Activated CD8-positive, alpha-beta memory T cell treated with anti-CD3 and anti-CD28 coated beads for 48 hours (primary cell): ENCODE data around the gene LILRA1.
"Not testable (repeated sequence)": the region's sequence is repeated elsewhere in the genome, so short reads cannot be mapped to it uniquely, and the experiment has no call there.

Experiments
- DNase-seq, 3 experiments: peaks; one replicate each; pipeline ENCODE4 v3.0.0-alpha.2; 2020; ENCODE audit warnings: low read depth in 2 of 3, low spot score in 2 of 3

The LILRA1 gene

DNA sequence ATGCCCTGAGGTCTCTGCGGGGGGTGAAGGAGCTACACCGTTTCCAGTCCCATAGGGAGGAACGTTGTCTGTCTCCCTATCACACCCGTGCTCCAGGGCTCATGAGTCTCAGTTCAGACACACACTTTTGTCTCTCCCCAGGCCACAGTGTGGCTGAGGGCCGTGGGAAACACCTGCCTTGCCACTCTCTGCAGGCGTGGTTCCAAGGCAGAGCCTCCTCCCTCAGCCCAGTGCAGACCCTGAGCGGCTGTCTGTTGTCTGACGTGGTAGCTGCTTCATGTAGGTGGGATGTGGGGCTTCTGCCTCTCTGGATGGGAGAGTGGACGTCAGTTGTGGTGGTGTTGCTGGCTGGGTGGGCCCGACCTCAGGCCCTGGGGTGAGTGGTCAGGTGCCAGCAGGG lies 30.8 kb downstream of the LILRA1 start:
- DNase-seq = not testable (repeated sequence)

DNA sequence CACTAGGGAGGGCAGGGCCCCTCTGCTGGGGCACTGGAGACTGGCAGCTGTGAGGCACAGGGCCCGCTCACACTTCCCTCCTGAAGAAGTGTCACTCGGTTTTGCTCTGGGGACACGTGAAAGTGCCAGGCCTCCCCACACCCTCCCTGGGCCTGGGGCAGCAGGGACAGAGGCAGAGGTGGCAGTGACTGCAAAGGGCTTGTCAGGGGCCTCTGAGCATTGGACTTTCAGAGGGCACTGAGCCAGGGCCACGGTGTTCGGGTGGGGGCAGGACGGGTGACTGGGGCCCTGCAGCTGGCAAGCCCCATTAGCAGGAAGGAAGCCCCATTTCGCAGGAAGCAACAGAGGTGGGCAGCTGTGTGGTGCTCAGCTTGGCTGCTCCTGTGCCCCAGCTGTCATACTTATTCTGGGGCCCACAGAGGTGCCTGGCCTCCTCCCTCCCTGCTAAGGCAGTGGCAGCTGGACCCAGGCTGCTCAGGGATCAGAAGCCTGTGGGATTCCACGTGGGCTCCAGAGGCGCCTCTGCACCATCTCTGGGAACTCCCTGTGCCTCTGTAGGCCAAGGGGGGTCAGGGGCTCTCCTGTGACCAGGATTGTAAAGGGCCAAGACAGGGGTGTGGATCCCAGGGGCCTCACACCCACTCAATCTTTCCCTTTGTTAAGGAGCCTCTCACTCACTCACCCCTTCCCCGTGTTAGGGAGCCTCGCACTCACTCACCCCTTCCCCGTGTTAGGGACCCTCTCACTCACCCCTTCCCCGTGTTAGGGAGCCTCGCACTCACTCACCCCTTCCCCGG lies 31.7 kb downstream of the LILRA1 start:
- DNase-seq = not testable (repeated sequence)

DNA sequence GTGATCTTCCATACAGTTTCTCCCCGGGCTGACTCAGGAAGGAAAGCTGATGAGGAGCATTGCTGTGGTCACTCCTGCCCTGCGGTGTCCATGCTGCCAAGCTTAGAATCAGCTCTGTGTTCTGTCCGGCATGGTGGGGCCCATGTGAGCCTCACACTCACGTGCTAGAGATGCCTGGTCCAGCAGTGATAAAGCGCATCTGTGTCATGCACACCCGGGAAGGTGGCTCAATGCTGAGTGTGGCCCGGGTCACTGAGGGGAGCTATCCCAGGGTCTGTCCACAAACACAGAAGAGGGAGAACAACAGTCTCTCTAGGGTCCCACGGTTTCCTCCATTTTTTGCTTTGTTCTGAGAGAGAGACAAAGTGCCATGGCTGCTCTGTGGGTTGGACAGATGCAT lies 33.3 kb downstream of the LILRA1 start:
- no peak for DNase-seq

DNA sequence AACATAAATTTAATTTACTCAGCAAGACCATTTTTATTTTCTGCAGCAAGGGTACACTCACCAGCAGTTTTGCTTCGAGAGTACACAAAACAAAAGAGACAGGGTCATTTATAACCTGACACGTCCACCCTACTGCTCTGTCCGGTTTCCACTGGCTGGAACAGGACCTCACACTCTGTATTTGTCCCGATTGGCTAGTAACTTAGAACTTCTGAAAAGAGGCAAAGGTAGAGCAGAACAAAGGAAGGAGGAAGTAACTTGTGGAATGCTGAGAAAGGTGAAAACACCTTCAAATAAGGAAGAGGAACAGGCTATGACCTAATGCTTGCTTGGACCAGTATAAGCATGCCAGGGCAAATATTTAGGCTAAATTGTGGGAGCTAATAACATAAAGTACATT lies 34.5 kb downstream of the LILRA1 start:
- DNase-seq = not testable (repeated sequence)

DNA sequence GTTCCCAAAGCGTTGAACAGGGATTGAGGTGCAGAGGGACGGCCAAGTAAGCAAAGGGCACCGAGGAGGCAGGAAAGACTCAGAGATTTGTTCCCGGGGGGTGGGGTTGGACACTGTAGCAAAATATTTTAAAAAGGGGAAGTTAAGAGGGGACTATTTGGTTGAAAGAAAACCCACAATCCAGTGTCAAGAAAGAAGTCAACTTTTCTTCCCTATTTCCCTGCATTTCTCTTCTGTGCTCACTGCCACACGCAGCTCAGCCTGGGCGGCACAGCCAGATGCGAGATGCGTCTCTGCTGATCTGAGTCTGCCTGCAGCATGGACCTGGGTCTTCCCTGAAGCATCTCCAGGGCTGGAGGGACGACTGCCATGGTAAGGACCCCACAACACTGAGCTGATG lies 36.8 kb downstream of the LILRA1 start, which contains the start of gene LILRB1:
Gene LILRB1, plus strand, starts transcription at position 223 of the 400 bp plus-strand sequence. CDS start 590 bp downstream, outside the sequence.
- DNase-seq = not testable (repeated sequence)

DNA sequence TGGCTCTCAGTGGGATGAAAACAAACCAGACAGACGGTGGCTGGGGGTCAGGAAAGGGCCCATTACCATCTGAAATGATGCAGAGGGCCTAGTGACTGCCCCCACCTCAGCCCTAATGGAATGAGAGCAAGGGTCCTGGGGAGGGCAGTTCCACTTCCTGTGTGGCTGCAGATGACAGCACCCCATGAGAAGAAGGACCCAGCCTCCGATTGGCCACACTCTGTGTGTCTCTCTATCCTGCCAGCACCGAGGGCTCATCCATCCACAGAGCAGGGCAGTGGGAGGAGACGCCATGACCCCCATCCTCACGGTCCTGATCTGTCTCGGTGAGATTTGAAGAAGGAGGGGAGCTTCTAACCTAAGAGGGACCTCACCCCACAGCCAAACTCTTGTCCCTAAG lies 37.4 kb downstream of the LILRA1 start:
- DNase-seq = no peak

DNA sequence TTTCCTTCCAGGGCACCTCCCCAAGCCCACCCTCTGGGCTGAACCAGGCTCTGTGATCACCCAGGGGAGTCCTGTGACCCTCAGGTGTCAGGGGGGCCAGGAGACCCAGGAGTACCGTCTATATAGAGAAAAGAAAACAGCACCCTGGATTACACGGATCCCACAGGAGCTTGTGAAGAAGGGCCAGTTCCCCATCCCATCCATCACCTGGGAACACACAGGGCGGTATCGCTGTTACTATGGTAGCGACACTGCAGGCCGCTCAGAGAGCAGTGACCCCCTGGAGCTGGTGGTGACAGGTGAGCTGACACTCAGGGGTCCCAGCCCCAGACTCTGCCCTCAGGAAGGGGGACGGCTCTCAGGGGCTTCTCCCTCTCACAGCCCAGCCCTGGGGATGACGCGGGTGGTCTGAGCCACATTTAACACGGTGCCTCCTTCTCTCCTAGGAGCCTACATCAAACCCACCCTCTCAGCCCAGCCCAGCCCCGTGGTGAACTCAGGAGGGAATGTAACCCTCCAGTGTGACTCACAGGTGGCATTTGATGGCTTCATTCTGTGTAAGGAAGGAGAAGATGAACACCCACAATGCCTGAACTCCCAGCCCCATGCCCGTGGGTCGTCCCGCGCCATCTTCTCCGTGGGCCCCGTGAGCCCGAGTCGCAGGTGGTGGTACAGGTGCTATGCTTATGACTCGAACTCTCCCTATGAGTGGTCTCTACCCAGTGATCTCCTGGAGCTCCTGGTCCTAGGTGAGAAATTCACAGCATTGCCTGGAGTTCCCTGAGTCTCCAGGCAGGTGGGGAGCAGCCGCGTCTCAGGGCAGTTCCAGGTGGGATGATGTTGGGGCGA lies 38.3 kb downstream of the LILRA1 start:
- not testable (repeated sequence) for DNase-seq

DNA sequence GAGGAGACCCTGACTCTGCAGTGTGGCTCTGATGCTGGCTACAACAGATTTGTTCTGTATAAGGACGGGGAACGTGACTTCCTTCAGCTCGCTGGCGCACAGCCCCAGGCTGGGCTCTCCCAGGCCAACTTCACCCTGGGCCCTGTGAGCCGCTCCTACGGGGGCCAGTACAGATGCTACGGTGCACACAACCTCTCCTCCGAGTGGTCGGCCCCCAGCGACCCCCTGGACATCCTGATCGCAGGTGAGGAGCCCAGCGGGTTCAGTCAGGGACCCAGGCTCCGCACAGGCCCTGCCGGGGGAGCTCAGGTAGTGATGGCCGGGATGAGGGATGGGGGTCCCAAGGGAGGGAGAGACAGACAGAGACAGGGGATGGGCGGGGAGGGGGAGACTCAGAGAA lies 39.1 kb downstream of the LILRA1 start:
- DNase-seq = not testable (repeated sequence)

DNA sequence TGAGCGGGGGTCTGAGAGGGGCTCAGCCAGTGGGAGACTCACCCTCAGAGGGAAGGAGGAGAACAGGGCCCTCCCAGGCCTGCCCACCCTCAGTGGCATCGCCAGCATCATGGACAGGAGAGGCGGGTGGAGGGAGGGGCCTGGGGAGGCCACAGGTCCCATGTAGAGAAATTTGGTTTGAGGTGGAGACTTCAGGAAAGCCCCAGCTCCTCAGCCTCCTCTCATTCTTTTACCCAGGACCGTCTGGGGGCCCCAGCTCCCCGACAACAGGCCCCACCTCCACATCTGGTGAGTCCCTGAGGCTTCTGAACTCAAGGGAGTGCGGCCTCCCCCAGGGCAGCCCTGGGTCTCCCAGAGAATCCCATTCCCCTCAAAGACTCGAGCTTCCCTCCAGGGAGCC lies 40.0 kb downstream of the LILRA1 start:
- no peak for DNase-seq

DNA sequence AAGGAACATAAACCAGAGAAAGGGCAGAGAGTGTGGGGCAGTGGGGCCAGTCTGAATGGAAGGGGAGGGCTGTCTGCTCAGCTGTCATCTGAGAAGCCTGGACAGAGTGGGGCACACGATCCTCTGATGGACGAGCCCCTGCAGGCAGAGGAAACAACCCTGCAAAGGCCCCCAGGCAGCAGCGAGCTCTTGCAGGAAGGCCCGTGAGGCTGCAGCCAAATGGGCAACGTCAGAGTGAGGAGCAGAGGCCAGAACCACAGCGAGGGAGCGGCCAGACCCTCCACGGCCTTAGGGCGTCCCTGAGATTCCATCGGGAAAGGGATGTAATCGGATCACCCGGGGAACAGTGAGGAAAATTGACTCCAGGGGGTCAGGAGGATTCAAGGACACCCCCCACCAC lies 42.6 kb downstream of the LILRA1 start:
- DNase-seq = not testable (repeated sequence)

DNA sequence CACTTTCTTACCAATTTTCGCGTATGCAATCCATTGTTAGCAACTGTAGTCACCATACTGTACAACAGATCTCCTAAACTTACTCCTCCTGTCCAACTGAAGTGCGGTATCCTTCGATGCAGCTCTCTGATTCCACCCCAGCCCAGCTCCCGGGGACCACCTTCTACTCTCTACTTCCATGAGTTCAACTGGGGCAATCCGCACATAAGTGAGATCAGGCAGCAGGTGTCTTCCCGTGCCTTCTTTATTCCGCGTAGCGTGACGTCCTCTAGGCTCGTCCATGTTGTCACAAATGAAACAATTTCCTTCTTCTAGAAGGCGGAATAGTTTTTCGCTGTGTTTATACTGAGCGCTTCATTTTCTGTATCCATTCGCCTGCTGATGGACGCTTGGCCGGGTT lies 45.3 kb downstream of the LILRA1 start:
- no peak for DNase-seq

DNA sequence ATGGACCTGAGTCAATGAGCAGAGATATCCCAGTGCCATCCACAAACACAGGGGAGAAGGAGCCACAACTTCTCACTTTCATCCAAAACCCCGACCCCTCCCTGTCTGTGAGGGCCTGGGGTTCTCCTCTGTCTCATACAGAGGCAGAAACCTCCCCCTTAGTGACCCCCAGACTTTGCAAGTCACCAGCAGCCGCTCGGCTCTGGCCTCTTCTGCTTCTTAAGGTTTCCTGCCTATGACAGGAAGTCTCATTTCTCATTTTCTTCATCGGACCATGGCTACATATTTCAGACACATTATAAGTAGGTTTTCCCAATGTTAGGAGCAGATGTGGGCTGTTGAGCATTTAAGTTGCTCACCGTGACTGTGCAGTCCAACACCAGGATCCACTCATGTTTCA lies 49.5 kb downstream of the LILRA1 start:
- not testable (repeated sequence) for DNase-seq

DNA sequence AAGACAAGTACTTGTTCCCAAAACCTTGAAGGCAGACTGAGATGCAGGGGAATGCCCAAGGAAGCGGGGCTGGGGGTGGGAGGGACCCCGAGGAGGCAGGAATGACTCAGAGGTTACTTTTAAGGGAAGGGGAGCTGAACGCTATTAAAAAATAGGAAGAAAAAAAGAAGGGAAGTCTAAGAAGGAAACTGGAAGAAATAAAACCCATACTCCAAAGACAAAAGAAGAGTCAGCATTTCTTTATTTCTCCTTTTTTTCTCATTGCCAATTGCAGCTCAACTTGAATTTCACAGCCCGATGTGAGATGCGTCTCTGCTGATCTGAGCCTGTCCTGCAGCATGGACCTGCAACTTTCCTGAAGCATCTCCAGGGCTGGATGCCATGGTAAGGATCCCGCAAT lies 50.2 kb downstream of the LILRA1 start:
- not testable (repeated sequence) for DNase-seq

DNA sequence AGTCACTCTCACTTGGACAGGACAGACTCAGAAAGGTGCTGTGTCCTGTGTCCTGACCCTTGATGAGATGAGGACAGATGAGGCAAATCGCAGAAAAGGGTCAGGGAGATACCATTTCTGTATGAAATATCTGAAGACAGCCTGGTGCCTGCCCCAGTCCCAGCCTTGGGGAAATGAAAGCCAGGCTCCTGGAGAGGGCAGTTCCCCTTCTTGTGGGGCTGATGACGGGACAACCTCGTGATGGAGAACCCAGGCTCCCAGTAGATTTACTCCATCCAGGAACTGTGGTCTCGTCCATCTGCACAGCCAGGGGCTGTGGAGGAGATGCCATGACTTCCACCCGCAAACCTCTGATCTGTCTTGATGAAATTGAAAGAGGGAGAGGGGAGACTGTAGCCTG lies 50.6 kb downstream of the LILRA1 start:
- no peak for DNase-seq

DNA sequence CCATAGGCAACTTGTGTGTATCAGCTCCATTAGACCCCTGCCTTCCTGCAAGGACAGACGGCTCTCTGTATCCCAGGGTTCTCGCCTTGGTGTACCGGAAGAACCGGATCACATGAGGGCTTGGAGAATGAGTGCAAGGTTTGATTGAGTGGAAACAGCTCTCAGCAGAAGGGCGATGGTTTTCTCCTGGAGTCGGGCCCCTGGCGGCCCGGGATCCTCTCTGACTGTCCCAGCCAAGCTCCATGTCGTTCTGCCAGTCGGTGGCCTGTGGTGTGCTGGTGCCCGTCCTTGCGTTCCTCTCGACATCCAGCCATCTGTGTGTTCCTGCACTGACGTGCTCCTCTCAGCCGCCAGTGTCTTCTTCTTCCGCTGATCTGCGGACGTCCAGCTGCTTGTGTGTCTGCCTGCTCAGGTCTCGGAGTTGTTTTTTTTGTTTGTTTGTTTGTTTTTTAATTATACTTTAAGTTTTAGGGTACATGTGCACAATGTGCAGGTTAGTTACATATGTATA lies 53.0 kb downstream of the LILRA1 start:
- no peak for DNase-seq

DNA sequence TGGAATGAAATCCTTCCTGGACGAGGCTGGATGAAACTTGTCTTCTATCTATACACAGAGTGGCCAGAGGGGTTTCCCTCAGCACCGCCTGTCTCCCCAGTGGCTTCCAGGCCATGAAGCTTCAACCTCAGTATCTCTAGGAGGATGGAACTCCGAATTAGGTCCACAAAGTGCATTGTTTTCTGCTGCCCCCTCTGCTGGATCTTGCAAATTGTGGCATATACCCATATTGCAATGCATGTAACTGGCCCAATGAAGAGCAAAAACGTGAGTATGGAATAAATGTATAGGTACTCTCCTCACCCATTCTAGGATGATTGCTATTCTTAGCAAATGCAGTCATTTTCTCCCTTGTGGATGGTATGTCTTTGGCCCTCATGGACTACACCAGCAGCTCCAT lies 54.7 kb downstream of the LILRA1 start:
- no peak for DNase-seq

DNA sequence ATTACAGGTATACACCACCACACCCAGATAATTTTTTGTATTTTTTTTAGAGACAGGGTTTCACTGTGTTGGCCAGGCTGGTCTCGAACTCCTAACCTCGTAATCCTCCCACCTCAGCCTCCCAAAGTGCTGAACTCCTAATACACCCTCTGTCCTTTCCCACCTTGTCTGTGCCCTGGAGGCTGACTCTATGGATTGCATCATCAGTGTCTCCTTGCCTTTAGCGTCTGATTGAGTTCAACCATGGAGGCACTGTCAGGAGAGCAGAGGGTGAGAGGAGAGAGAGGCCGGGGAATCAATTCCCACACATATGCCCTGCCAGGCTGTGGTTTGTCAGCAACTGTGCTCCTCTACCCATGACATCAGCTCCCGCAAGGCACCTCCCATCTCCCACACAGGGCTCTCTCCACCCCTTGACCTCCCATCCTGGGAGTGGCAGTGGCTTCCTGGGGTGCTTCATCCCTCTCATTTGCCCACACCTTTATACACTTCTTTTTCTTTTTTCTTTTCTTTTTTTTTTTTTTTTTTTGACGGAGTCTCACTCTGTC lies 56.8 kb downstream of the LILRA1 start:
- DNase-seq = no peak
